ENCODE results near the gene NGB. TPM values are rescaled to one million over a fixed set of nuclear protein-coding genes. Genes with fewer than 3 reads are reported as not detected.

NGB gene
- total and polyA plus RNA-seq, 2 of the 8 experiments (the other 6 are each of a cell fraction or from before 2014, with no cell fraction given), result 0.30 to 0.60 TPM

DNA sequence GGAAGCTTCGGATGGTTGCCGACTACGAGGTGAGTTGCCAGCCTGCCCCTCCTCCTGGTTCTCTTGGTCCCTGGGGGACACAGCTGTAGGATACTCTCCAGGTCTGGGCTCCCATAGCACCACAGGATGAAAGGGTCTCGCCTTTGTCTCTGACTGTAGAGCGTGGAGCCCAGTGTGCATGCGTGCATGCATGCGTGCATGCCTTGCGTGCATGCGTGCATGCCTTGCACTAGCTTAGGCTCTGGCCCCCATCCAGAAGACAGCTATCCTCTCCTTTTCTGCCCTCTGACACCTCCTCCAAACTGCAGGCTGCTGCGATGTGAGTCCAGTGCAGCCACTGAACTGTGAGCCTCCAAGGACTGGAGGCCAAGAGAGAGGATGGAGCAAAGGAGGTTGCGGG, 19.1 kb downstream of the NGB start (continued):
- TF ChIP-seq CEBPB (IDR thresholded peaks at IDR 0.05; ENCODE audit: low read depth, low read length), result no peak
- no peak for TF ChIP-seq EZH2 (IDR thresholded peaks at IDR 0.05; ENCODE audit: low read depth, low read length, severe bottlenecking)
- TF ChIP-seq SP4 (IDR thresholded peaks at IDR 0.05; ENCODE audit: low read length), result no peak
- TF ChIP-seq FOSL1 (IDR thresholded peaks at IDR 0.05; ENCODE audit: insufficient read depth, low read depth, low read length), result no peak
- TF ChIP-seq, protein P1, sequence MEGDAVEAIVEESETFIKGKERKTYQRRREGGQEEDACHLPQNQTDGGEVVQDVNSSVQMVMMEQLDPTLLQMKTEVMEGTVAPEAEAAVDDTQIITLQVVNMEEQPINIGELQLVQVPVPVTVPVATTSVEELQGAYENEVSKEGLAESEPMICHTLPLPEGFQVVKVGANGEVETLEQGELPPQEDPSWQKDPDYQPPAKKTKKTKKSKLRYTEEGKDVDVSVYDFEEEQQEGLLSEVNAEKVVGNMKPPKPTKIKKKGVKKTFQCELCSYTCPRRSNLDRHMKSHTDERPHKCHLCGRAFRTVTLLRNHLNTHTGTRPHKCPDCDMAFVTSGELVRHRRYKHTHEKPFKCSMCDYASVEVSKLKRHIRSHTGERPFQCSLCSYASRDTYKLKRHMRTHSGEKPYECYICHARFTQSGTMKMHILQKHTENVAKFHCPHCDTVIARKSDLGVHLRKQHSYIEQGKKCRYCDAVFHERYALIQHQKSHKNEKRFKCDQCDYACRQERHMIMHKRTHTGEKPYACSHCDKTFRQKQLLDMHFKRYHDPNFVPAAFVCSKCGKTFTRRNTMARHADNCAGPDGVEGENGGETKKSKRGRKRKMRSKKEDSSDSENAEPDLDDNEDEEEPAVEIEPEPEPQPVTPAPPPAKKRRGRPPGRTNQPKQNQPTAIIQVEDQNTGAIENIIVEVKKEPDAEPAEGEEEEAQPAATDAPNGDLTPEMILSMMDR (IDR thresholded peaks at IDR 0.05; ENCODE audit: control extremely low read depth in 1 of 3, insufficient read depth in 1 of 3, low read depth in 1 of 3, low read length in 3 of 3), result no peak
- no peak for TF ChIP-seq POU5F1 (IDR thresholded peaks at IDR 0.05; ENCODE audit: low read depth, low read length)
- no peak for TF ChIP-seq CBX5 (IDR thresholded peaks at IDR 0.05; ENCODE audit: low read depth, low read length)
- TF ChIP-seq, protein P2, sequence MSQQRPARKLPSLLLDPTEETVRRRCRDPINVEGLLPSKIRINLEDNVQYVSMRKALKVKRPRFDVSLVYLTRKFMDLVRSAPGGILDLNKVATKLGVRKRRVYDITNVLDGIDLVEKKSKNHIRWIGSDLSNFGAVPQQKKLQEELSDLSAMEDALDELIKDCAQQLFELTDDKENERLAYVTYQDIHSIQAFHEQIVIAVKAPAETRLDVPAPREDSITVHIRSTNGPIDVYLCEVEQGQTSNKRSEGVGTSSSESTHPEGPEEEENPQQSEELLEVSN (IDR thresholded peaks at IDR 0.05), result no peak

Measured in H1 (cell line).